NCI-H82 (cell line): ENCODE measurements around the gene SLC12A5.
"Not testable (repeated sequence)": the region's sequence is repeated elsewhere in the genome, so short reads cannot be mapped to it uniquely, and the experiment has no call there.

Experiments used
- DNase-seq: peaks from one replicate; lab custom pipeline; 2025; lab: John Stamatoyannopoulos, UW

The SLC12A5 gene

GRCh38 chr20:46028772-46029371 lies at the start of gene SLC12A5:
Gene SLC12A5, plus strand, starts transcription at chr20:46029215. Its CDS starts 130 bp downstream, at chr20:46029345.
- peak; percentile 59 for DNase-seq

- no peak for DNase-seq
Measured at GRCh38 chr20:45981261-45981660, 47.8 kb upstream of the SLC12A5 start.

GRCh38 chr20:45983279-45983743 lies 45.7 kb upstream of the SLC12A5 start:
- no peak for DNase-seq

GRCh38 chr20:45985573-45985972 lies 43.4 kb upstream of the SLC12A5 start:
- peak; percentile 74 for DNase-seq

- DNase-seq: peak; percentile 88
Measured at GRCh38 chr20:45987108-45987780, 41.8 kb upstream of the SLC12A5 start.

GRCh38 chr20:45988830-45989229 lies 40.2 kb upstream of the SLC12A5 start:
- DNase-seq: not testable (repeated sequence)

GRCh38 chr20:45991616-45992015 lies 37.4 kb upstream of the SLC12A5 start:
- no peak for DNase-seq

- DNase-seq: no peak
Measured at GRCh38 chr20:45993197-45993951, 35.6 kb upstream of the SLC12A5 start.

- no peak for DNase-seq
Measured at GRCh38 chr20:45994761-45995493, 34.1 kb upstream of the SLC12A5 start.

- not testable (repeated sequence) for DNase-seq
Measured at GRCh38 chr20:45995495-45996097, 33.4 kb upstream of the SLC12A5 start.

- DNase-seq: peak; percentile 83
Measured at GRCh38 chr20:45997187-45997586, 31.8 kb upstream of the SLC12A5 start.

GRCh38 chr20:45998337-45998736 lies 30.7 kb upstream of the SLC12A5 start:
- no peak for DNase-seq

- DNase-seq: no peak
Measured at GRCh38 chr20:45998761-45999160, 30.3 kb upstream of the SLC12A5 start.

GRCh38 chr20:45999557-46000261 lies 29.3 kb upstream of the SLC12A5 start:
- no peak for DNase-seq

- DNase-seq: no peak
Measured at GRCh38 chr20:46000262-46000996, 28.6 kb upstream of the SLC12A5 start.

- DNase-seq: no peak
Measured at GRCh38 chr20:46001498-46001897, 27.5 kb upstream of the SLC12A5 start.

GRCh38 chr20:46002008-46002407 lies 27.0 kb upstream of the SLC12A5 start:
- no peak for DNase-seq

GRCh38 chr20:46004187-46004586 lies 24.8 kb upstream of the SLC12A5 start:
- DNase-seq: no peak

- no peak for DNase-seq
Measured at GRCh38 chr20:46004889-46005473, 24.0 kb upstream of the SLC12A5 start.
